Osteocyte (in vitro differentiated cells): ENCODE results near the gene KMT2D. TPM values are rescaled to one million over a fixed set of nuclear protein-coding genes. Genes with fewer than 3 reads are reported as not detected.
A peak's percentile ranks its signal among the peaks of the same experiment; 100 is the strongest.

Experiments used
- DNase-seq: peaks from one replicate; pipeline ENCODE4 v3.0.0; 2021; ENCODE audit warnings: mixed read lengths; ENCODE audit not compliant: unreplicated experiment; ENCODE audit errors: extremely low spot score
- H3K27ac Mint-ChIP-seq: one replicate; pipeline ENCODE4 v1.8.0; 2021; ENCODE audit warnings: mild to moderate bottlenecking, mixed read lengths; ENCODE audit not compliant: unreplicated experiment
- H3K27me3 Mint-ChIP-seq: one replicate; pipeline ENCODE4 v1.8.0; 2021; ENCODE audit warnings: mixed read lengths; ENCODE audit not compliant: unreplicated experiment
- H3K36me3 Mint-ChIP-seq: one replicate; pipeline ENCODE4 v1.8.0; 2021; ENCODE audit warnings: mixed read lengths; ENCODE audit not compliant: unreplicated experiment
- H3K4me1 Mint-ChIP-seq: one replicate; pipeline ENCODE4 v1.8.0; 2021; ENCODE audit warnings: mixed read lengths; ENCODE audit not compliant: unreplicated experiment
- H3K4me3 Mint-ChIP-seq: one replicate; pipeline ENCODE4 v1.8.0; 2021; ENCODE audit warnings: mild to moderate bottlenecking, moderate library complexity, mixed read lengths; ENCODE audit not compliant: unreplicated experiment
- H3K9me3 Mint-ChIP-seq: one replicate; pipeline ENCODE4 v1.8.0; 2021; ENCODE audit warnings: mixed read lengths; ENCODE audit not compliant: unreplicated experiment
- total RNA-seq: library from RNA; stranded (reverse); gene quantifications from 2 replicates; pipeline ENCODE4 v1.2.1, GENCODE V29; 2021
- TF ChIP-seq, protein P1 (sequence below): fragments of 200-600 bp; sonication (generic); IDR thresholded peaks from 2 replicates; pipeline ENCODE4 v1.5.0; 2021; ENCODE audit warnings: antibody characterized with exemption, mild to moderate bottlenecking, moderate library complexity

KMT2D gene
- total RNA-seq, 1 donor from 2014 or later, result 91.2 TPM

DNA sequence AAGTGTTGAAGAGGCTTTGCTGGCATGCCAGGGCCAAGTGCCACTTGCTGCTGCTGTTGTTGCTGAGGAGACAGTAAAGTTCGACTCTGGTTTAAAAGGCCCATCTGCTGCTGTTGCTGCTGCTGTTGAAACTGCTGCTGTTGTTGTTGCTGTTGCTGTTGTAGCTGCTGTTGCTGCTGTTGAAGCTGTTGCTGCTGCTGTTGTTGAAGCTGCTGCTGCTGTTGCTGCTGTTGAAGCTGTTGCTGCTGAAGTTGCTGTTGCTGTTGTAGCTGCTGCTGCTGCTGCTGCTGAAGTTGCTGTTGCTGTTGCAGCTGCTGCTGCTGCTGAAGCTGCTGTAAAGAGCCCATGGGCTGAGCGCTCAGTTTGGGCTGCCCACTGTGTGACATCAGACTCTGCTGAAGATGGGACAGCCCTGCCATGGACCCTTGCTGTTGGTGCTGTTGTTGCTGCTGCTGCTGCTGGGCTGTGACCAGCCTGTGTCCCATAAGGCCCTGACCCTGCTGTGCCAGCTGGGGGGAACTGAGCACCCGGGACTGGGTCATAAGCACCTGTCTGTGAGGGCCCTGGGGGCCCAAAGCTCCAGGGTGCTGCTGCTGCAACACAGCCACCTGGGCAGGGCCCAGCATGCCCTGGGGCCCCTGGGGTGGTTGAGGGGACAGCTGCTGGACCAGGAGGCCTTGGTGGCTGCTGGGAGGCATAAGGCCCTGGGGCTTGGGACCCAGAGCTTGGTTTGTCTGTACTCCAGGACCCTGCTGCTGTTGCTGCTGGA lies 27.7 kb downstream of the KMT2D start:
- H3K27me3 Mint-ChIP-seq, result no peaks in the 10 kb centered on the region
- no peaks in the 10 kb centered on the region for H3K4me1 Mint-ChIP-seq
- no peak overlapping the region for H3K27ac Mint-ChIP-seq
- TF ChIP-seq, protein P1, sequence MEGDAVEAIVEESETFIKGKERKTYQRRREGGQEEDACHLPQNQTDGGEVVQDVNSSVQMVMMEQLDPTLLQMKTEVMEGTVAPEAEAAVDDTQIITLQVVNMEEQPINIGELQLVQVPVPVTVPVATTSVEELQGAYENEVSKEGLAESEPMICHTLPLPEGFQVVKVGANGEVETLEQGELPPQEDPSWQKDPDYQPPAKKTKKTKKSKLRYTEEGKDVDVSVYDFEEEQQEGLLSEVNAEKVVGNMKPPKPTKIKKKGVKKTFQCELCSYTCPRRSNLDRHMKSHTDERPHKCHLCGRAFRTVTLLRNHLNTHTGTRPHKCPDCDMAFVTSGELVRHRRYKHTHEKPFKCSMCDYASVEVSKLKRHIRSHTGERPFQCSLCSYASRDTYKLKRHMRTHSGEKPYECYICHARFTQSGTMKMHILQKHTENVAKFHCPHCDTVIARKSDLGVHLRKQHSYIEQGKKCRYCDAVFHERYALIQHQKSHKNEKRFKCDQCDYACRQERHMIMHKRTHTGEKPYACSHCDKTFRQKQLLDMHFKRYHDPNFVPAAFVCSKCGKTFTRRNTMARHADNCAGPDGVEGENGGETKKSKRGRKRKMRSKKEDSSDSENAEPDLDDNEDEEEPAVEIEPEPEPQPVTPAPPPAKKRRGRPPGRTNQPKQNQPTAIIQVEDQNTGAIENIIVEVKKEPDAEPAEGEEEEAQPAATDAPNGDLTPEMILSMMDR, result no peak
- H3K4me3 Mint-ChIP-seq, result no peak overlapping the region
- peaks cover 28% of the 10 kb centered on the region for H3K36me3 Mint-ChIP-seq
- DNase-seq, result no peak
- H3K9me3 Mint-ChIP-seq, result no peaks in the 10 kb centered on the region

DNA sequence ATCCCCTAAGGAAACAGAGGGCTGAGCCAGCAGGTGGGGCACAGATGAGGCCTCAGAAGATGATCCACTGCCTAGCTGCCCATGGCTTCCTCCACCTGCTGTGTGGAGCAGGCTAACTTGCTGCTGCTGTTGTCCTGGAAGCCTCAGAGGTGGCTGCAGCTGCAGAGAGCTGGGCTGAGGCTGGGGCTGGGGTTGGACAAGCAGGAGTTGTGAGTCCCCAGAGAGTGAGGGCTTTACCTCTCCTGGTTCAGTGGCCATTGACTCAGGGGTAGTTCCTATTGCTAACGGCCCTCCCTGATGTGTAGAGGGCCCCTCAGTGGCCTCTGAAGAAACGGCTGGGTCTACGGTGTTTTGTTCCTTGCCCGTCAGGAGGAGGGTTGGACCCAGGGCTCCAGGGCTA lies 28.3 kb downstream of the KMT2D start:
- no peaks in the 10 kb centered on the region for H3K27me3 Mint-ChIP-seq
- no peak overlapping the region for H3K27ac Mint-ChIP-seq
- peaks cover 33% of the 10 kb centered on the region for H3K36me3 Mint-ChIP-seq
- no peak overlapping the region for H3K4me3 Mint-ChIP-seq
- H3K9me3 Mint-ChIP-seq, result no peaks in the 10 kb centered on the region
- no peaks in the 10 kb centered on the region for H3K4me1 Mint-ChIP-seq
- TF ChIP-seq, protein P1, result no peak
- no peak for DNase-seq

DNA sequence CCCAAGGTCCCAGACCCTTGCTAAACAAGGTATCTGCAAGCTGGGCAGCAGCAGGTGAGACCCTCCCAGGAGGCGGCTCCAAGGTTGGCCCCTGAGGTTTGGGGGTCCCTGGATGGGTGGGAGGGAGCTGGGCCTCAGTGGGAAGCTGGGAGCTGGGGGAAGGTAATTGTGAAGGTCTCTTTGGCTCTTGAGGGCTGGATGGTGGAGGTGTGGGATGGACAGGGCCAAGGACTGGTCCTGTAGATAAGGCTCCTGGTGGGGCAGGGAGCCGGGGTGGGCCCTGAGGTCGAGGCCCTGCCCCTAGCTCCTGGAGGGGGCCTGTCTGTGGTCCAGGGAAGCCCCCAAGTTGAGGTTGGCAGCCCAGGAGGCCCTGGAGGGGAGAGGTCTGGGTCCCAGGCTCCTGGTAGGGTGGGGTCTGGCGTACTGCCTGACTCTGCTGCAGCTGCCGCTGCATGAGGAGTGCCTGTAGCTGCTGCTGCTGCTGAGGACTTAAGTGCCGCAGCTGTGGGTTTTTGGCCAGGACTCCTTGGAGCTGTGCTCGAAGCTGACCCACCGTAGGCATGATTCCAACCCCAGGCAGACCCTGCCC lies 28.9 kb downstream of the KMT2D start:
- Mint-ChIP-seq H3K4me1 (no peaks in the 10 kb centered on the region), H3K36me3 (peaks cover 31% of the 10 kb centered on the region), H3K27me3 (no peaks in the 10 kb centered on the region), H3K27ac (no peak overlapping the region), H3K4me3 (no peak overlapping the region), H3K9me3 (no peaks in the 10 kb centered on the region)
- no peak for DNase-seq
- TF ChIP-seq, protein P1, result no peak

DNA sequence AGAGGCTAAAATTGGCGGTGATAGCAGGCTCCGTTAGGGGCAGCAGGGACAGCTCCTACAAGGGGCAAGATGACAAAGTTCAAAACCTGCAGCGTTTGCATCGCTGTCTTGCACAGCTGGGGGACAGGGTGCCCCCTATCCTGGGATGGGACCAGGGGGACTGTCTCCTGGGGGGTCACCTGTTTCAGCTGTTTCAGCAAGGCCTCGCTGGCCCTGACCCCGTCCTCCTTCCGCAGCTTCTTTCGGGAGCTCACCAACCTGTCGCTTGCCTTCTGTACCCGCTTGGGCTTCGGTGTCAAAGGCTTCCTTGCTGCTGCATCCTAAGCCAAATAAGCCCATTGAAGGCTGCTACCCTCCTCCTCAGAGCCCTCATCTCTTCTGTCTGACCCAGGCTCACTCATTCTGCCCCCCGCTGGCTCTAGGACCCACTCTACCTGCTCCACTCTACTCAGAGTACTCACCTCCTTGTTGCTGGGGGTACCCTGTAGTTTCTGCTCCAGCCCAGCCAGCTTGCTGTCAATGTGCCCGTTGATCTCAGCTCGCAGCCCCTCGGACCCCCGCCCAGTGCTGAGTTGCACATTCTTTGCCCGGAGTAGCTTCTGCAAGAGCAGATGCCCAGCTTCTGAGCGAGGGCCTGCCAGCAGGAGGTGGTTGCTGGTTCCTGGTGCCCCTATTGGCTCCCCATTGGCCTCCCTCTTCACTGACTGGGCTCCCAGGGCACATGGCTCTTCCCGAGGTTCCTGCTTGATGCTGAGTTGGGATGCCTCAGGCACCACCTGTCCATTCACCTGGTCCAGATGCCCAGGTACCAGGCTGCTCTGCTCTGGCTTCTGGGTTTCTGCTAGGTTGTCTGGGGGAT lies 29.7 kb downstream of the KMT2D start:
- Mint-ChIP-seq H3K4me3 (no peak overlapping the region), H3K9me3 (no peaks in the 10 kb centered on the region), H3K27ac (no peak overlapping the region), H3K27me3 (no peaks in the 10 kb centered on the region), H3K36me3 (peaks cover 28% of the 10 kb centered on the region), H3K4me1 (no peaks in the 10 kb centered on the region)
- TF ChIP-seq, protein P1, result no peak
- DNase-seq, result peak; percentile 80

DNA sequence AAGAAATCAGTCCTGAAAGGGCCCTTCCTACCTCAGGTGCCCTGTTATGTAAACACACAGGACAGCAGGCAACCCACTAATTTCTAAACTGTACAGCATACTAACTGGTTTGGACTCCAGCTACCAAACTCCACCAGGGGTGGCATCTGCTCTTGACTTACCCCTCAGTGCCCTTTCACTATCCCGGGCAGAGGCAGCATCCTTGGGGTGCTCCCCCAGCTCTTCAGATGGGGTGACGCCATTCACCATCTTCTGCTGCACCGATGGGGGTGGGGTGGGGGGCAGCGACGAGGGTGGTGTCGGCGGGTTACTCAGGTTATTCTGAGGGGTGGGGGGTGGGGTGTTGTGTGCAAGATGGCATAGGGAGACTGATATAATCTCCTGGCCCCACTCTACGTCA lies 30.5 kb downstream of the KMT2D start:
- Mint-ChIP-seq H3K27me3 (no peaks in the 10 kb centered on the region), H3K4me1 (no peaks in the 10 kb centered on the region), H3K9me3 (no peaks in the 10 kb centered on the region), H3K36me3 (peaks cover 30% of the 10 kb centered on the region), H3K27ac (no peak overlapping the region), H3K4me3 (no peak overlapping the region)
- DNase-seq, result no peak
- TF ChIP-seq, protein P1, result no peak
